ENCODE results near the gene BTNL3.
"Not testable (repeated sequence)": the region's sequence is repeated elsewhere in the genome, so short reads cannot be mapped to it uniquely, and the experiment has no call there.

The BTNL3 gene

DNA sequence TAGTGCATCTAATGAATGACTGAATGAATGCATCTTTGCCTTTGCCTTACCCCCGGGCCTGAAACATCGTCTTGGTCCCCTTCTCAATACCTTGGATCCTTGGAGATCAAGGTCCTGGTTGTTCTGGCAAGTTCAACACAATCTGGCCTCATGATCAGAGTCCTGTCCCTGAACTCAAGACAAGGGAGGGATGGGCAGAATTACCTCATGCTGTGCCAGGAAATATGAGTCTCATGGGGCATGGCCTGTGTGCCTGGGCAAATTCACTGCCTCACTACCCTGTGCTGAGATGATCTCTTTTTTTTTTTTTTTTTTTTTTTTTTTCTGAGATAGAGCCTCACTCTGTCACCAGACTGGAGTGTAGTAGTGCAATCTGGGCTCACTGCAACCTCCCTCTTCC lies 630 bp upstream of the BTNL3 start:
- Histone ChIP-seq H3K4me1 (ENCODE audit: insufficient read depth, low read length) (no peaks in the 10 kb centered on the region), H2AFZ (ENCODE audit: low read depth, low read length) (no peak overlapping the region), H3K36me3 (ENCODE audit: insufficient read depth, low read length) (no peaks in the 10 kb centered on the region), H3K27me3 (ENCODE audit: insufficient read depth, low read length) (no peaks in the 10 kb centered on the region), H3K9me3 (ENCODE audit: low read length) (no peaks in the 10 kb centered on the region), H3K4me3 (ENCODE audit: low read length) (no peak overlapping the region)

DNA sequence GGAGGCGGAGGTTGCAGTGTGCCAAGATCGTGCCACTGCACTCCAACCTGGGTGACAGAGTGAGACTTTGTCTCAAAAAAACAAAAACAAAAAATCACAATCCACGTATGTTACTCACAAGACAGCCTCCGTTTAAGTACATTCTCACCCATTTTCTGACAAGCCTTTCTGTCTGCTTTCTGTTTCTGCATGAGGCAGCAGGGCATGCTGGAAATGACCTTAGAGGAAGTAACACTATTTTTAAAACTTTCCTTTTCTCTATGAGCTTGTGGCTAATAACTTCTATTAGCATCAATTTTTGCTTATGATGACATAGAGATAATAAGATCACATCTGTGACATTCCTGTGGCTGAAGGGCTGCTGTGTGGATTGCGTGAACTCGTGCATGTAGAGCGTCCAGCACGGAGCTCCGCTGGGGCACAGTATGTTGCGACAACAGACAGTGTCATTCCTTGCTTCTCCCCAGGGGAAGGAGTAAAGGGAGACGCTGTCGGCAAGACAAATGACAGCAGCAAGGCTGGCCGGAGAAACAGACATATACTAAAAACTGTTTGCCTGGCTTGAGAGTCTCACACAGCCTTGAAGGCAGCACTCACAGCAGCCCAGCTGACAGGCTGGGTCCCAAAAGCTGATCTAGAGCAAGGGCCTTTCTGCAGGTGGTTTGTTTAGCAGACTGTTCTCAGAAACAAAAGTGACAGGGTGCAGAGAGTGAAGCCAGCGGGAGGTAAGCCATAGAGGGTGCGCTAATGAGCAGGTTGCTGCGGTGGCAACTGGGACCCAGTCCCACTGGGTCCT lies 1.6 kb downstream of the BTNL3 start:
- no peaks in the 10 kb centered on the region for H3K9me3 ChIP-seq (ENCODE audit: low read length)
- no peaks in the 10 kb centered on the region for H3K4me1 ChIP-seq (ENCODE audit: insufficient read depth, low read length)
- H2AFZ ChIP-seq (ENCODE audit: low read depth, low read length), result no peak overlapping the region
- no peak overlapping the region for H3K4me3 ChIP-seq (ENCODE audit: low read length)
- H3K36me3 ChIP-seq (ENCODE audit: insufficient read depth, low read length), result no peaks in the 10 kb centered on the region
- H3K27me3 ChIP-seq (ENCODE audit: insufficient read depth, low read length), result no peaks in the 10 kb centered on the region

DNA sequence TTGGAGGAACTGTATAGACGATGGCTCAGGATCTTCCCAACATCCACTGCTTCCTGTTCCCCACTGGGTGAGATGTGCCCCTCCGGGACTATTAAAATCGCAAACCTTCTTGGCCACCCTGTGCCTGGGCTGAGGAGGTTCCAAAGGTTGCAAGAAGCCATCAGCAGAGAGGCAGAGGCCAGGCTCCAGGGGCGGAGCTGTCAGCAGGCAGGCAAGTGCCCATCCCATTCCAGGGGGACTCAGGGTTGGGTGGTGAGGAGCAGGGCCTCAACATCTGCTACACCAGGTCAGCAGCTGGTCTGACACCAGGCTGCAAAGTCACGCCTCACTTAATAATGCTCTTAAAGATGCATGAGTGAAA lies 2.2 kb downstream of the BTNL3 start:
- no peak overlapping the region for H2AFZ ChIP-seq (ENCODE audit: low read depth, low read length)

DNA sequence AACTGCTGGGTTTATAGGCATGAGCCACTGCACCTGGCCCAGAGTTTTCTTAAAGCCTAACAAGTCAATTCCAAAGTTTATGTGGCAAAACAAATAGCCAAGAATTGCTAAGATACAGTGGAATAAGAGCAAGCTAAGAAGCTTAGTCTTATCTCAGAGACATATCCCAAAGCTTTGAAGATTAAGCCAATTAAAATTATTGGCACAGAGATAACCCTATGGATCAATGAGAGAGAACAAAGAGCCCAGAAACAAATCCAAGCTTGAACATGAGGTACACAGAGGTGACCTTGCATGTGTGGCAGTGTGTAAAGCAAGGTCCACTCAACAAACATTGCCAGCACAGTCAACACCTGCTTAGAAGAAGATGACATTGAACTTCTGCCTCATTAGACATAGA lies 13.3 kb downstream of the BTNL3 start:
- no peaks in the 10 kb centered on the region for H3K9me3 ChIP-seq (ENCODE audit: low read length)
- H3K4me1 ChIP-seq (ENCODE audit: insufficient read depth, low read length), result no peaks in the 10 kb centered on the region
- no peaks in the 10 kb centered on the region for H3K36me3 ChIP-seq (ENCODE audit: insufficient read depth, low read length)
- no peak overlapping the region for H2AFZ ChIP-seq (ENCODE audit: low read depth, low read length)
- peaks cover 3% of the 10 kb centered on the region for H3K27me3 ChIP-seq (ENCODE audit: insufficient read depth, low read length)
- no peak overlapping the region for H3K4me3 ChIP-seq (ENCODE audit: low read length)

More for the DNA sequence above, 2.2 kb downstream of the BTNL3 start:
- H3K4me3 ChIP-seq (ENCODE audit: low read length), result no peak overlapping the region
- H3K4me1 ChIP-seq (ENCODE audit: insufficient read depth, low read length), result no peaks in the 10 kb centered on the region
- H3K36me3 ChIP-seq (ENCODE audit: insufficient read depth, low read length), result no peaks in the 10 kb centered on the region
- no peaks in the 10 kb centered on the region for H3K27me3 ChIP-seq (ENCODE audit: insufficient read depth, low read length)
- no peaks in the 10 kb centered on the region for H3K9me3 ChIP-seq (ENCODE audit: low read length)

- no peaks in the 10 kb centered on the region for H3K9me3 ChIP-seq (ENCODE audit: low read length)
These were observed 17.1 kb downstream of the BTNL3 start for GRCh38 chr5:181005791-181006190.

DNA sequence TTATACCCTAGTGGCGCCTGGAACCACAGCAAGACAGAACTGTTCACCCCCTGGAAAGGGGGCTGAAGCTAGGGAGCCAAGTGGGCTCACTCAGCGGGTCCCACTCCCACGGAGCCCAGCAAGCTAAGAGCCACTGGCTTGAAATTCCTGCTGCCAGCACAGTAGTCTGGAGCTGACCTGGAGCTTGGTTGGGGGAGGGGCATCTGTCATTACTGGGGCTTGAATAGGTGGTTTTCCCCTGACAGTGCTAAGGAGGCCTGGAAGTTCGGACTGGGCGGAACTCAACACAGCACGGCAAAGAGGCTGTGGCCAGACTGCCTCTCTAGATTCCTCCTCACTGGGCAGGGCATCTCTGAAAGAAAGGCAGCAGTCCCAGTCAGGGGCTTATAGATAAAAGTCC lies 19.5 kb downstream of the BTNL3 start:
- peaks cover 5% of the 10 kb centered on the region for H3K27me3 ChIP-seq (ENCODE audit: insufficient read depth, low read length)
- no peak overlapping the region for H2AFZ ChIP-seq (ENCODE audit: low read depth, low read length)
- no peaks in the 10 kb centered on the region for H3K9me3 ChIP-seq (ENCODE audit: low read length)
- no peaks in the 10 kb centered on the region for H3K36me3 ChIP-seq (ENCODE audit: insufficient read depth, low read length)
- H3K4me3 ChIP-seq (ENCODE audit: low read length), result no peak overlapping the region
- H3K4me1 ChIP-seq (ENCODE audit: insufficient read depth, low read length), result no peaks in the 10 kb centered on the region

More at GRCh38 chr5:181005791-181006190, 17.1 kb downstream of the BTNL3 start:
- Histone ChIP-seq H2AFZ (ENCODE audit: low read depth, low read length) (no peak overlapping the region), H3K4me3 (ENCODE audit: low read length) (no peak overlapping the region), H3K36me3 (ENCODE audit: insufficient read depth, low read length) (no peaks in the 10 kb centered on the region), H3K27me3 (ENCODE audit: insufficient read depth, low read length) (peaks cover 5% of the 10 kb centered on the region), H3K4me1 (ENCODE audit: insufficient read depth, low read length) (no peaks in the 10 kb centered on the region)

GRCh38 chr5:181010018-181010417 lies 21.4 kb downstream of the BTNL3 start:
- not testable (repeated sequence) for H3K4me1 ChIP-seq (ENCODE audit: insufficient read depth, low read length); H3K36me3 ChIP-seq (ENCODE audit: insufficient read depth, low read length); H3K9me3 ChIP-seq (ENCODE audit: low read length); H3K4me3 ChIP-seq (ENCODE audit: low read length); H3K27me3 ChIP-seq (ENCODE audit: insufficient read depth, low read length); H2AFZ ChIP-seq (ENCODE audit: low read depth, low read length)

DNA sequence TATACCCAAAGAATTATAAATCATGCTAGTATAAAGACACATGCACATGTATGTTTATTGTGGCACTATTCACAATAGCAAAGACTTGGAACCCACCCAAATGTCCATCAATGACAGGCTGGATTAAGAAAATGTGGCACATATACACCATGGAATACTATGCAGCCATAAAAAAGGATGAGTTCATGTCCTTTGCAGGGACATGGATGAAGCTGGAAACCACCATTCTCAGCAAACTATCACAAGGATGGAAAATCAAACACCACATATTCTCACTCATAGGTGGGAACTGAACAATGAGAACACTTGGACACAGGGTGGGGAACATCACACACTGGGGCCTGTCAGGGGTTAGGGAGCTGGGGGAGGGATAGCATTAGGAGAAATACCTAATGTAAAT lies 26.0 kb downstream of the BTNL3 start:
- H3K4me3 ChIP-seq (ENCODE audit: low read length); H3K9me3 ChIP-seq (ENCODE audit: low read length); H3K36me3 ChIP-seq (ENCODE audit: insufficient read depth, low read length); H3K27me3 ChIP-seq (ENCODE audit: insufficient read depth, low read length); H3K4me1 ChIP-seq (ENCODE audit: insufficient read depth, low read length); H2AFZ ChIP-seq (ENCODE audit: low read depth, low read length): not testable (repeated sequence)

DNA sequence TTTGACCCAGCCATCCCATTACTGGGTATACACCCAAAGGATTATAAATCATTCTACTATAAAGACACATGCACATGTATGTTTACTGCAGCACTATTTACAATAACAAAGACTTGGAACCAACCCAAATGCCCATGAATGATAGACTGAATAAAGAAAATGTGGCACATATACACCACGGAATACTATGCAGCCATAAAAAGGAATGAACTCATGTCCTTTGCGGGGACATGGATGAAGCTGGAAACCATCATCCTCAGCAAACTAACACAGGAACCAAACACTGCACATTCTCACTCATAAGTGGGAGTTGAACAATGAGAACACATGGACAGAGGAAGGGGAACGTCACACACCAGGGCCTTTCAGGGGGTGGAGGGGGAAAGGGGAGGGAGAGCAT lies 28.8 kb downstream of the BTNL3 start:
- H3K36me3 ChIP-seq (ENCODE audit: insufficient read depth, low read length), result not testable (repeated sequence)

GRCh38 chr5:181020688-181021087 lies 32.0 kb downstream of the BTNL3 start:
- Histone ChIP-seq H2AFZ (ENCODE audit: low read depth, low read length) (no peak overlapping the region), H3K27me3 (ENCODE audit: insufficient read depth, low read length) (peaks cover 3% of the 10 kb centered on the region), H3K4me3 (ENCODE audit: low read length) (no peak overlapping the region), H3K9me3 (ENCODE audit: low read length) (no peaks in the 10 kb centered on the region), H3K4me1 (ENCODE audit: insufficient read depth, low read length) (no peaks in the 10 kb centered on the region), H3K36me3 (ENCODE audit: insufficient read depth, low read length) (no peaks in the 10 kb centered on the region)

More for the DNA sequence above, 28.8 kb downstream of the BTNL3 start:
- not testable (repeated sequence) for H3K9me3 ChIP-seq (ENCODE audit: low read length); H3K4me3 ChIP-seq (ENCODE audit: low read length); H3K4me1 ChIP-seq (ENCODE audit: insufficient read depth, low read length); H3K27me3 ChIP-seq (ENCODE audit: insufficient read depth, low read length); H2AFZ ChIP-seq (ENCODE audit: low read depth, low read length)

DNA sequence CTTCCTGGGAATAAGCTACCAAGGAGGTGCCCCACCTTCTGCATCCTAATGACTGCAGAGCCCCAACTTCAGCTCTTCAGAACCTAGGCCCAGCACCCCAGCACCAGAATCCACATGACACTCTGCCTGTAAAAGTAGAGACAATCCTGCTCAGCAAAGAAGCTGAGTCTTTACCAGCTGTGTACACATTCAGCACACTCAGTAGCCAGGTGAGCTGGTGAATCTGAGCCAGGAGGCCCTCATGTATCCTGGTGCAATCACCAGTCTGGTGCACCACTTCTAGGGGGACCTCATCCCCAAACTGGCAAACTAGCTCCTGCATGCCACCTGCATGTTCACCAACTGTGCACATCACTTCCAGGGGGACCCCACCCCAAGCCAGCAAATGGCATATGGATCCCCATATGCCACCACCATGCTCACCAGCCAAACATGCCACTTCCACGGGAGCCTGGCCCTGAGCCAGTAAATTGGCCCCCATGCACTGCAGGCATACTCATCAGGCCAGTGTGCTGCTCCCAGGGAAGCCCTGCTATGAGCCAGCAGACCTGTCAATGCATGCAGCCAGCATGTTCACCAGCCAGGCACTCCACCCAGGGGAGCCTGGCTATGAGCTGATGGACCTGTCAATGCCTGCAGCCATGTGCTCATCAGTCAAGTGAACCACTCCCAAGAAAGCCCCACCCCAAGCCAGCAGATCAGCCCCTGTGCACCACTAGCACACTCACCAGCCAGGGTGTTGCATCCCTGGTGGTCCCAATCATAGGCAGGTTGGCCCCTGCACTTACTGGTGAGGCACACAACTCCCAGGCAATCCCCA lies 35.8 kb downstream of the BTNL3 start:
- no peak overlapping the region for H2AFZ ChIP-seq (ENCODE audit: low read depth, low read length)
- H3K9me3 ChIP-seq (ENCODE audit: low read length), result no peaks in the 10 kb centered on the region
- no peak overlapping the region for H3K4me3 ChIP-seq (ENCODE audit: low read length)
- H3K4me1 ChIP-seq (ENCODE audit: insufficient read depth, low read length), result no peaks in the 10 kb centered on the region
- peaks cover 16% of the 10 kb centered on the region for H3K27me3 ChIP-seq (ENCODE audit: insufficient read depth, low read length)
- H3K36me3 ChIP-seq (ENCODE audit: insufficient read depth, low read length), result no peaks in the 10 kb centered on the region

DNA sequence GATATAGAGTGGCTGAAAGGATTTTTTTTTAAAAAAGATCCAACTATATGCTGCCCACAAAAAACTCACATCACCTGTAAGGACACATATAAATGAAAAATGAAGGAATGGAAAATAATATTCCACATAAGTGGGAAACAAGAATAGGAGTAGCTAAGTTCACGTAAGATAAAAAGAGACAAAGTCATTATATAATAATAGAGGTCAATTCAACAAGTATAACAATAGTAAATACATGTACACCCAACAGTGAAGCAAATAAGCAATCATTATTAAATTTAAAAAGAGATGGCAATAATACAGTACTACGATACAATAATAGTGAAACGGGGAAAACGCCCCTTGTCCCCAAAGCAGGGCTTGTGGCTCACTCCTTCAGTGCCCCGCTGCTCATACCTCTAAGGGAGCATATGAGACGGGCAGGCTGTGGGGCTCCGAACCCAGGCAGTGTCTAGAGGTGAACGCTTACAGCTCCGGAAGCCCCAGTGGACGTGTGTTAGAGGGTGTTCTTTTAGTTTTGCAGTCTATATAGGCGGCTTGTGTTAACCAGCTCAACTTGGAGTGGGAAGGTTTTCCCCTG lies 38.9 kb downstream of the BTNL3 start:
- Histone ChIP-seq H3K27me3 (ENCODE audit: insufficient read depth, low read length) (peaks cover 16% of the 10 kb centered on the region), H3K4me1 (ENCODE audit: insufficient read depth, low read length) (no peaks in the 10 kb centered on the region), H3K9me3 (ENCODE audit: low read length) (no peaks in the 10 kb centered on the region), H3K4me3 (ENCODE audit: low read length) (no peak overlapping the region), H3K36me3 (ENCODE audit: insufficient read depth, low read length) (no peaks in the 10 kb centered on the region), H2AFZ (ENCODE audit: low read depth, low read length) (no peak overlapping the region)

DNA sequence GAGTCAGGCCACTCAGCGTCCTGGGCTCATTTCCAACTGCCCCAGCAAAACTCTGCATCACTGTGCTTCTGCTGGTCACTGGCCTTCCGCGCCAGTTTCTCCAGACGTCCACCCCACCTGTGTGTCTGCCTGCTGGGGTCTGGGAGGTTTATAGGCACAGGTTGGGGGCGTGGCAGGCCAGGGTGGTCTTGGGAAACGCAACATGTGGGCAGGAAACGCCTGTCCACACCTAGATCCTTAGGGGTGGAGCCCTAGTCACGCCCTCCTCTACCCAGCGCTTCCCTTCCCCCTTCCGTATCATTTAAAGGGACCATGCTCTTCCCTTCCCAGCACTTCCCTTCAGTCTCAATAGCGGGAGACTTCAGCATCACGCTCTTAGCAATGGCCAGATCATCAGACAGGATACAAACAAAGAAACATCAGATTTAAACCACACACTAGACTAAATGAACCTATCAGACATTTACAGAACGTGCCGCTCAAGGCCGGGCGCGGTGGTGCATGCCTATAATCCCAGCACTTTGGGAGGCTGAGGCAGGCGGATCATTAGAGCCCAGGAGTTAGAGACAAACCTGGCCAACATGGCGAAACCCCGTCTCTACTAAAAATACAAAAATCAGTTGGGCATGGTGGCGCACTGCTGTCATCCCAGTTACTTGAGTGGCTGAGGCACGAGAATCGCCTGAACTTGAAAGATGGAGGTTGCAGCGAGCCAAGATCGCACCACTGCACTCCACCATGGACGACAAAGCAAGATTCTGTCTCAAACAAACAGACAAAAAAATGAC lies 39.6 kb downstream of the BTNL3 start:
- no peaks in the 10 kb centered on the region for H3K36me3 ChIP-seq (ENCODE audit: insufficient read depth, low read length)
- no peaks in the 10 kb centered on the region for H3K4me1 ChIP-seq (ENCODE audit: insufficient read depth, low read length)
- no peaks in the 10 kb centered on the region for H3K9me3 ChIP-seq (ENCODE audit: low read length)
- H2AFZ ChIP-seq (ENCODE audit: low read depth, low read length), result no peak overlapping the region
- no peak overlapping the region for H3K4me3 ChIP-seq (ENCODE audit: low read length)
- peaks cover 16% of the 10 kb centered on the region for H3K27me3 ChIP-seq (ENCODE audit: insufficient read depth, low read length)

Measured in neuron (in vitro differentiated cells).